ENCODE data around the gene MISP. TPM values are rescaled to one million over a fixed set of nuclear protein-coding genes. Genes with fewer than 3 reads are reported as not detected.

Gene MISP
- total and polyA plus RNA-seq, 2 of the 8 experiments (the other 6 are each of a cell fraction or from before 2014, with no cell fraction given) = 0.43 to 0.45 TPM

GRCh38 chr19:807627-808422 is 56.9 kb downstream of the MISP start (continued):
- TF ChIP-seq HDAC2 (IDR thresholded peaks at IDR 0.05; ENCODE audit: borderline replicate concordance in 1 of 2, low read depth in 2 of 2, low read length in 2 of 2) = no peak
